ENCODE measurements around the gene UPK3A.
"Not testable (repeated sequence)": the region's sequence is repeated elsewhere in the genome, so short reads cannot be mapped to it uniquely, and the experiment has no call there.

UPK3A gene

DNA sequence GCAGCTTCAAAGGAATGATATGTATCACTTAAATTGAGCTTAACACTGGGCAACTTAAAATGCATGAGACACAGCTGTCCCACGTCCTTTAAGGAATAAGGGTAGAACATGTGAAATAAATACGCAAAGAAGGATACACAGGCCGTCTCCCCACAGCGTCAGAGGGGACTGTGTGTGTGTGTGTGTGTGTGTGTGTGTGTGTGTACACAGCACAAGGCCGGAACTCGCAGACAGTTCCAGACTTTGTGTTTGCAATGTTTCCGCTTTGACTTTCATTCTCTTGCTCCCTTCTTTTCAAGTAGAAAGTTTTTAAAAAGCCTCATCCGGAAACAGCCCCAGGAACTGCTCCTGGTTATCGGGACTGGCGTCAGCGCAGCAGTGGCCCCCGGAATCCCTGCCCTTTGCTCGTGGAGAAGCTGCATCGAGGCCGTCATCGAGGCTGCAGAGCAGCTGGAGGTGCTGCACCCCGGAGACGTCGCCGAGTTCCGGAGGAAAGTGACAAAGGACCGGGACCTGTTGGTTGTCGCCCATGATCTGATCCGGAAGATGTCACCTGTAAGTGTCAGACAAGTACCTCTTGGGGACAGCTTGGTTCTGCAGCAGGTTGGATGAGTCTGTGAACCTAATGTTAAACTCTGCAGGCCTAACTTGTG is 38.2 kb downstream of the UPK3A start:
- no peak for DNase-seq

DNA sequence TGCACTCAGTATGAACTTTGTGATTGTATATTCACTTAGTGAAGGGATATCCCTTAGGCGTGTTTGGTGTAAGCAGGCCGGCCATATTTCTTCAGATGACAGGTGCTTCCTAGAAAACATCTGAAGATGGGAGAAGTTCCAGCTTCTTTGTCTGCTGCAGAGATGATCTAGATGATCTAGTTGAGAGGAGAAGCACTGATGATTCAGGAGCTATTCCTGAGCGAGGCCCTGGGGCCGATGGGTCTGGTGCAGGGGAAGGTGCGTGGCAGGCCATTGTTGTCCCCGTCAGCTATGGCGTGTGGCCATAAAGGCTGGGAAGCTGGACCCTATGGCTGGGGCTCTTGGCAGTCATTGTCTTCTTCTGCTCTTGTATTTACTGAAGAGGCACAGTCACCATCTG is 38.9 kb downstream of the UPK3A start:
- Histone ChIP-seq H3K4me2 (ENCODE audit: low read depth, low read length) (no peak overlapping the region), H4K20me1 (ENCODE audit: insufficient read depth, low read length) (no peaks in the 10 kb centered on the region), H3K9me3 (replicated peaks; ENCODE audit: insufficient read depth, low read length) (no peaks in the 10 kb centered on the region), H2AFZ (ENCODE audit: low read length) (no peak overlapping the region), H3F3A (ENCODE audit: insufficient read depth, low read length) (no peaks in the 10 kb centered on the region), H3K9ac (ENCODE audit: low read length) (no peak overlapping the region), H3K79me2 (ENCODE audit: low read length) (peaks cover 24% of the 10 kb centered on the region), H3K36me3 (replicated peaks; ENCODE audit: insufficient read depth, low read length) (no peaks in the 10 kb centered on the region), H3K4me3 (ENCODE audit: low read length) (no peak overlapping the region), H3K27ac (ENCODE audit: low read length) (no peak overlapping the region), H3K27me3 (replicated peaks; ENCODE audit: insufficient read depth, low read length) (no peaks in the 10 kb centered on the region), H3K9me2 (replicated peaks; ENCODE audit: insufficient read depth, low read length) (no peaks in the 10 kb centered on the region), H3K4me1 (ENCODE audit: low read length) (no peaks in the 10 kb centered on the region)
- TF ChIP-seq EZH2 (optimal IDR thresholded peaks at IDR 0.05; ENCODE audit: low read depth, low read length), result no peak
- no peak for TF ChIP-seq EZH2phosphoT487 (IDR thresholded peaks at IDR 0.05; ENCODE audit: low read length)
- TF ChIP-seq, protein P1, sequence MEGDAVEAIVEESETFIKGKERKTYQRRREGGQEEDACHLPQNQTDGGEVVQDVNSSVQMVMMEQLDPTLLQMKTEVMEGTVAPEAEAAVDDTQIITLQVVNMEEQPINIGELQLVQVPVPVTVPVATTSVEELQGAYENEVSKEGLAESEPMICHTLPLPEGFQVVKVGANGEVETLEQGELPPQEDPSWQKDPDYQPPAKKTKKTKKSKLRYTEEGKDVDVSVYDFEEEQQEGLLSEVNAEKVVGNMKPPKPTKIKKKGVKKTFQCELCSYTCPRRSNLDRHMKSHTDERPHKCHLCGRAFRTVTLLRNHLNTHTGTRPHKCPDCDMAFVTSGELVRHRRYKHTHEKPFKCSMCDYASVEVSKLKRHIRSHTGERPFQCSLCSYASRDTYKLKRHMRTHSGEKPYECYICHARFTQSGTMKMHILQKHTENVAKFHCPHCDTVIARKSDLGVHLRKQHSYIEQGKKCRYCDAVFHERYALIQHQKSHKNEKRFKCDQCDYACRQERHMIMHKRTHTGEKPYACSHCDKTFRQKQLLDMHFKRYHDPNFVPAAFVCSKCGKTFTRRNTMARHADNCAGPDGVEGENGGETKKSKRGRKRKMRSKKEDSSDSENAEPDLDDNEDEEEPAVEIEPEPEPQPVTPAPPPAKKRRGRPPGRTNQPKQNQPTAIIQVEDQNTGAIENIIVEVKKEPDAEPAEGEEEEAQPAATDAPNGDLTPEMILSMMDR (IDR thresholded peaks at IDR 0.05; ENCODE audit: low read length), result no peak
- no peak for DNase-seq

More for the DNA sequence above, 38.2 kb downstream of the UPK3A start:
- Histone ChIP-seq H3K9me3 (replicated peaks; ENCODE audit: insufficient read depth, low read length) (no peaks in the 10 kb centered on the region), H3K79me2 (ENCODE audit: low read length) (peaks cover 29% of the 10 kb centered on the region), H3K4me1 (ENCODE audit: low read length) (0 out of 2 replicates have a peak, but pooled peaks cover under 1% of the 10 kb centered on the region), H3K4me3 (ENCODE audit: low read length) (no peak overlapping the region), H3K27ac (ENCODE audit: low read length) (no peak overlapping the region), H4K20me1 (ENCODE audit: insufficient read depth, low read length) (no peaks in the 10 kb centered on the region), H3K4me2 (ENCODE audit: low read depth, low read length) (no peak overlapping the region), H3K9ac (ENCODE audit: low read length) (no peak overlapping the region), H3K9me2 (replicated peaks; ENCODE audit: insufficient read depth, low read length) (no peaks in the 10 kb centered on the region), H3K27me3 (replicated peaks; ENCODE audit: insufficient read depth, low read length) (no peaks in the 10 kb centered on the region), H3K36me3 (replicated peaks; ENCODE audit: insufficient read depth, low read length) (no peaks in the 10 kb centered on the region), H2AFZ (ENCODE audit: low read length) (no peak overlapping the region), H3F3A (ENCODE audit: insufficient read depth, low read length) (no peaks in the 10 kb centered on the region)
- no peak for TF ChIP-seq EZH2 (optimal IDR thresholded peaks at IDR 0.05; ENCODE audit: low read depth, low read length)
- TF ChIP-seq, protein P1 (IDR thresholded peaks at IDR 0.05; ENCODE audit: low read length), result no peak
- no peak for TF ChIP-seq EZH2phosphoT487 (IDR thresholded peaks at IDR 0.05; ENCODE audit: low read length)

DNA sequence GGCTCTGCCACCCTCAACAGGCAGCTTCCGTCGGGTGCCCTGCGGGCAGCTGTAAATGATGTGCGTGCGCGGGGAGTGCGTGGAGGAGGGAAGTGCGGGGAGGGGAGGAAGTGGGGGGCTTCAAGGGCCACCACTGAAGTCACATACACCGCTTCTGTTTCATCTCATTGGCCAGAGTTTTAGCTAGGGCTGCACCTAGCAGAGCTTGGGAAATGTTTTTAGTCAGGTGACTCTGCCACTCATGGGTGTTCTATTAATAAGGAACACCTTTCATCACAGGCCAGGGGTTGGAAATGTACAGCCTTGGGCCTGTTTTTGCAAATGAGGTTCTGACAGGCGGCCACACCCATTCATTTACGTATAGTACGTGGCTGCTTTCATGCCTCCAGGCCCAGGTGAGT is 39.6 kb downstream of the UPK3A start:
- H3K27ac ChIP-seq (ENCODE audit: low read length), result no peak overlapping the region
- TF ChIP-seq EZH2 (optimal IDR thresholded peaks at IDR 0.05; ENCODE audit: low read depth, low read length), result no peak
- TF ChIP-seq, protein P1 (IDR thresholded peaks at IDR 0.05; ENCODE audit: low read length), result no peak
- H3K27me3 ChIP-seq (replicated peaks; ENCODE audit: insufficient read depth, low read length), result no peaks in the 10 kb centered on the region
- no peak overlapping the region for H2AFZ ChIP-seq (ENCODE audit: low read length)
- H3K9me3 ChIP-seq (replicated peaks; ENCODE audit: insufficient read depth, low read length), result no peaks in the 10 kb centered on the region
- no peaks in the 10 kb centered on the region for H3K4me1 ChIP-seq (ENCODE audit: low read length)
- no peak overlapping the region for H3K9ac ChIP-seq (ENCODE audit: low read length)
- H3K9me2 ChIP-seq (replicated peaks; ENCODE audit: insufficient read depth, low read length), result no peaks in the 10 kb centered on the region
- no peak overlapping the region for H3K4me3 ChIP-seq (ENCODE audit: low read length)
- no peaks in the 10 kb centered on the region for H3K36me3 ChIP-seq (replicated peaks; ENCODE audit: insufficient read depth, low read length)
- no peak overlapping the region for H3K4me2 ChIP-seq (ENCODE audit: low read depth, low read length)
- H3F3A ChIP-seq (ENCODE audit: insufficient read depth, low read length), result no peaks in the 10 kb centered on the region
- H3K79me2 ChIP-seq (ENCODE audit: low read length), result peaks cover 18% of the 10 kb centered on the region
- DNase-seq, result no peak
- no peaks in the 10 kb centered on the region for H4K20me1 ChIP-seq (ENCODE audit: insufficient read depth, low read length)

DNA sequence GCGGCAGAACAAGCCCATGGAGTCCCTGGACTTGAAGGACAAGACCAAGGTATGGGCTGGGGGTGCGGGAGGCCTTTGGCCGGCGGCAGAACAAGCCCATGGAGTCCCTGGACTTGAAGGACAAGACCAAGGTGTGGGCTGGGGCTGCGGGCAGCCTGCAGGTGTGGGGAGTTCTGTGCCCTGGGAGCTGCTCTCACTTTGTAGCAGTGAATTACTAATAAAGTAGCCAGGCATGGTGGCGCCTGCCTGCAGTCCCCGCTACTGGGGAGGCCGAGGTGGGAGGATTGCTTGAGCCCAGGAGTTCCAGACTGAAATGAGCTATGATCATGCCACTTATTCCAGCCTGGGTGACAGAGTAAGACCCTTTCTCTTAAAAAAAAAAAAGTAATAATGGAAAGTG is 43.5 kb downstream of the UPK3A start:
- H3K4me2 ChIP-seq (ENCODE audit: low read depth, low read length); H3K79me2 ChIP-seq (ENCODE audit: low read length); DNase-seq: not testable (repeated sequence)

More for the DNA sequence above, 43.5 kb downstream of the UPK3A start:
- not testable (repeated sequence) for H3K9ac ChIP-seq (ENCODE audit: low read length); H4K20me1 ChIP-seq (ENCODE audit: insufficient read depth, low read length); H3K4me1 ChIP-seq (ENCODE audit: low read length); H3K27me3 ChIP-seq (replicated peaks; ENCODE audit: insufficient read depth, low read length); H3K4me3 ChIP-seq (ENCODE audit: low read length); H3K9me3 ChIP-seq (replicated peaks; ENCODE audit: insufficient read depth, low read length); H3K27ac ChIP-seq (ENCODE audit: low read length); H3K9me2 ChIP-seq (replicated peaks; ENCODE audit: insufficient read depth, low read length); H3K36me3 ChIP-seq (replicated peaks; ENCODE audit: insufficient read depth, low read length); H2AFZ ChIP-seq (ENCODE audit: low read length); H3F3A ChIP-seq (ENCODE audit: insufficient read depth, low read length)

Measured in MM.1S (cell line).